ENCODE data around the gene CAMSAP2. TPM values are rescaled to one million over a fixed set of nuclear protein-coding genes. Genes with fewer than 3 reads are reported as not detected.
A peak's percentile ranks its signal among the peaks of the same experiment; 100 is the strongest.

The CAMSAP2 gene
- total and polyA plus RNA-seq, 3 donors from 2014 or later: 16.0 to 34.7 (median 28.4) TPM

DNA sequence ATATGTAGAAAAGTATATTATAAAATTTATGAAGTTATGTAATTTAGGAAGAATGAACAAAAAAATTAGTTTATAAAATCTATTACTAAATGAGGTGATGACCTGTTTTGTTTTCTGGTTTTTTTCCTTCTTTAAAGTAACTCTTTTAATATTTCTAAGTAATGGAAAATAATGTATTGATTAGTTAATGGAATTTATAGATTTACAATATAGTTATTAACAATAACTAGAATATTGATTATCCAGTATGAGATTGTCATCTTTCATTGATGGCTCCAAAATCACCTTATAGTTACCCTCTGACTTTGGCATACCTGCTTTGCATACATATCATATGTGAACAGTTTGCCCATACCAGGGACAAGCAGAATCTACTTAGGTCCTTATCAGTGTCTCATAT is 23.4 kb downstream of the CAMSAP2 start:
- Histone ChIP-seq H3K4me3 (no peak overlapping the region), H3K9me3 (no peaks in the 10 kb centered on the region), H3K36me3 (ENCODE audit: low read depth, missing control alignments) (no peaks in the 10 kb centered on the region), H3K27me3 (no peaks in the 10 kb centered on the region), H3K27ac (no peak overlapping the region), H3K4me1 (no peaks in the 10 kb centered on the region)
- intact Hi-C loops (cut with DNase I; ENCODE audit: low total_unique reads): no loop called here
- TF ChIP-seq, protein P1, sequence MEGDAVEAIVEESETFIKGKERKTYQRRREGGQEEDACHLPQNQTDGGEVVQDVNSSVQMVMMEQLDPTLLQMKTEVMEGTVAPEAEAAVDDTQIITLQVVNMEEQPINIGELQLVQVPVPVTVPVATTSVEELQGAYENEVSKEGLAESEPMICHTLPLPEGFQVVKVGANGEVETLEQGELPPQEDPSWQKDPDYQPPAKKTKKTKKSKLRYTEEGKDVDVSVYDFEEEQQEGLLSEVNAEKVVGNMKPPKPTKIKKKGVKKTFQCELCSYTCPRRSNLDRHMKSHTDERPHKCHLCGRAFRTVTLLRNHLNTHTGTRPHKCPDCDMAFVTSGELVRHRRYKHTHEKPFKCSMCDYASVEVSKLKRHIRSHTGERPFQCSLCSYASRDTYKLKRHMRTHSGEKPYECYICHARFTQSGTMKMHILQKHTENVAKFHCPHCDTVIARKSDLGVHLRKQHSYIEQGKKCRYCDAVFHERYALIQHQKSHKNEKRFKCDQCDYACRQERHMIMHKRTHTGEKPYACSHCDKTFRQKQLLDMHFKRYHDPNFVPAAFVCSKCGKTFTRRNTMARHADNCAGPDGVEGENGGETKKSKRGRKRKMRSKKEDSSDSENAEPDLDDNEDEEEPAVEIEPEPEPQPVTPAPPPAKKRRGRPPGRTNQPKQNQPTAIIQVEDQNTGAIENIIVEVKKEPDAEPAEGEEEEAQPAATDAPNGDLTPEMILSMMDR (IDR thresholded peaks at IDR 0.05): no peak
- TF ChIP-seq POLR2A (IDR thresholded peaks at IDR 0.05): no peak
- DNase-seq: no peak

DNA sequence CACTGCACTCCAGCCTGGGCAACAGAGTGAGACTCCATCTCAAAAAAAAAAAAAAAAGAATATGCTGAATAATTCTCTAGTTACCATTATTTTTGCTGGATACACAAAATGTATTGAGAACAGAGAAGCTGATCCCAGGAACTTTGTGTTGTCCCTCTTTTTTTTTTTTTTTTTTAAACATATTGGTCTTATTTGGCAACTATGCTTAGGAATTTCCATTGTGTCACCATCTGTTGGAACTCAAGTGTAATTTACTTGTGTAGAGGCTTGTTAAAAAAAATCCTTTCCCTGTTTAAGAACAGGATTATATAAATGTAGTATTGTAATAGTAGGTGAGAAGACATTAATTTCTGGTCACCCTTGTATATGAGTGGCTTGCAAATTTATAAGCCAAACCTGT is 28.6 kb downstream of the CAMSAP2 start:
- intact Hi-C loops (cut with DNase I; ENCODE audit: low total_unique reads): no loop called here
- H3K36me3 ChIP-seq (ENCODE audit: low read depth, missing control alignments): no peaks in the 10 kb centered on the region
- H3K4me1 ChIP-seq: no peaks in the 10 kb centered on the region
- H3K27ac ChIP-seq: no peak overlapping the region
- H3K27me3 ChIP-seq: no peaks in the 10 kb centered on the region
- DNase-seq: no peak
- no peak for TF ChIP-seq POLR2A (IDR thresholded peaks at IDR 0.05)
- TF ChIP-seq, protein P1 (IDR thresholded peaks at IDR 0.05): no peak
- no peaks in the 10 kb centered on the region for H3K9me3 ChIP-seq
- no peak overlapping the region for H3K4me3 ChIP-seq

DNA sequence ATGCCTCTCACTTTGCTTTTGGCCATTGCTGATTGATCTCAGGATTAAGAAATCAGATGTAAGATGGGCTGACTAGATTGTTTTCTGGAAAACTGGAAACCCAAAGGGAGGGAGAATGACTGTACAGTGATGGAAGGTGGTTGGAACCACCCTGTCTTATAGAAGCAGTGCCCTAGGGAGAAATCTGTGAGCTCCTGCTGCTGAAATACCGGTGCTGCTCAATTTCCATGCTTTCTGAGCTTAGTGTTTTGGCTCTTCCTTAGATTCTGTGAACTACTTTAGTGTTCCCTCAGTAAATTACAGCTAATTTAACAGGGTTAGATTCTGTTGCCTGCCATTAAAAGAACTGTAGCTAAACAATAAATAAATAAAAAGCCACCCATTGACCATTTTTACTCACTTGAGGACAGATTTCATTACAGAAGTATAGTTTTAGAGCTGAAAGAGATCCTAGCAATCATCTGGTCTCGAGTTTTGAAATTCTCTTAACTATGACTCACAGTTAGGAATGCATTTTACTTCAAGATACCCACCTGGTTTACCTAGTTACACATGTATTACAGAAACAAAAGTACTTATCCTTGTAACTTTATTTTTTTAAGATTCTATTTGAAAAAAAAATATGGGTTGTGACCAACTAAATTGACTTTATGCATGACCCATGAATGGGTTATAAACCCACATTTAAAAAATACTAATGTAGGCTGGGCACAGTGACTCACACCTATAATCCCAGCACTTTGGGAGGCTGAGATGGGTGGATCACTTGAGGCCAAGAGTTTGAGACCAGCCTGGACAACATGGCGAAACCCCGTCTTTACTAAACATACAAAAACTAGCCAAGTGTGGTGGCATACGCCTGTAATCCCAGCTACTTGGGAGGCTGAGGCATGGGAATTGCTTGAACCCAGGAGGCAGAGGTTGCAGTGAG is 33.2 kb downstream of the CAMSAP2 start:
- 96 to 97% methylated on average over 5 of the region's 5 CpGs for WGBS, 2 donors

DNA sequence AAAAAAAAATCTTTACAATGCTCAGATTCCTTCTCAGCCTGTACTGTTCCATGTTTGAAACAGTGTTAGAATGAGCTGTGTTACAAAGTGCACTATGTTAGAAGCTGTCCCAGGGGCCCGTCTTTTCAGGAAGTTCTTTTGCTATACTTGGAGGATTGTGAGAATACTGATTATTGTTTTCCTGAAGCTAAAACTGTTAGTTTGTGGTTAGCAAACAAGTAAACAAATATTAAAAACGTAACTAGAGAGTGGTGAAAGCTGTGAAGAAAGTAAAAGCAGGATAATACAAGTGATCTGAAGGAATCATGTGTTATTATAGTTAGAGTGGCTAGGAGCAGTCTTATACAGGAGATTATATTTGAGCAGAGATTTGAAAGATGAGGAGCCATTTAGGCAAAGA is 35.6 kb downstream of the CAMSAP2 start:
- no peak for DNase-seq
- TF ChIP-seq, protein P1 (IDR thresholded peaks at IDR 0.05): no peak
- TF ChIP-seq POLR2A (IDR thresholded peaks at IDR 0.05): no peak
- Histone ChIP-seq H3K4me3 (no peak overlapping the region), H3K4me1 (peaks cover 3% of the 10 kb centered on the region), H3K9me3 (no peaks in the 10 kb centered on the region), H3K27me3 (no peaks in the 10 kb centered on the region), H3K27ac (peak overlapping the region in 1 of 2 donors; percentile 39), H3K36me3 (ENCODE audit: low read depth, missing control alignments) (no peaks in the 10 kb centered on the region)
- intact Hi-C loops (cut with DNase I; ENCODE audit: low total_unique reads): no loop called here
- 13 to 26% methylated on average over 2 of the region's 2 CpGs for WGBS, 2 donors

More for the DNA sequence above, 33.2 kb downstream of the CAMSAP2 start:
- TF ChIP-seq, protein P1 (IDR thresholded peaks at IDR 0.05): no peak
- no peak for TF ChIP-seq POLR2A (IDR thresholded peaks at IDR 0.05)
- Histone ChIP-seq H3K27ac (no peak overlapping the region), H3K4me3 (no peak overlapping the region), H3K27me3 (no peaks in the 10 kb centered on the region), H3K4me1 (peaks cover 3% of the 10 kb centered on the region), H3K36me3 (ENCODE audit: low read depth, missing control alignments) (no peaks in the 10 kb centered on the region), H3K9me3 (no peaks in the 10 kb centered on the region)
- intact Hi-C loops (cut with DNase I; ENCODE audit: low total_unique reads): no loop called here
- no peak for DNase-seq
